ENCODE data around the gene VASP.

VASP gene

DNA sequence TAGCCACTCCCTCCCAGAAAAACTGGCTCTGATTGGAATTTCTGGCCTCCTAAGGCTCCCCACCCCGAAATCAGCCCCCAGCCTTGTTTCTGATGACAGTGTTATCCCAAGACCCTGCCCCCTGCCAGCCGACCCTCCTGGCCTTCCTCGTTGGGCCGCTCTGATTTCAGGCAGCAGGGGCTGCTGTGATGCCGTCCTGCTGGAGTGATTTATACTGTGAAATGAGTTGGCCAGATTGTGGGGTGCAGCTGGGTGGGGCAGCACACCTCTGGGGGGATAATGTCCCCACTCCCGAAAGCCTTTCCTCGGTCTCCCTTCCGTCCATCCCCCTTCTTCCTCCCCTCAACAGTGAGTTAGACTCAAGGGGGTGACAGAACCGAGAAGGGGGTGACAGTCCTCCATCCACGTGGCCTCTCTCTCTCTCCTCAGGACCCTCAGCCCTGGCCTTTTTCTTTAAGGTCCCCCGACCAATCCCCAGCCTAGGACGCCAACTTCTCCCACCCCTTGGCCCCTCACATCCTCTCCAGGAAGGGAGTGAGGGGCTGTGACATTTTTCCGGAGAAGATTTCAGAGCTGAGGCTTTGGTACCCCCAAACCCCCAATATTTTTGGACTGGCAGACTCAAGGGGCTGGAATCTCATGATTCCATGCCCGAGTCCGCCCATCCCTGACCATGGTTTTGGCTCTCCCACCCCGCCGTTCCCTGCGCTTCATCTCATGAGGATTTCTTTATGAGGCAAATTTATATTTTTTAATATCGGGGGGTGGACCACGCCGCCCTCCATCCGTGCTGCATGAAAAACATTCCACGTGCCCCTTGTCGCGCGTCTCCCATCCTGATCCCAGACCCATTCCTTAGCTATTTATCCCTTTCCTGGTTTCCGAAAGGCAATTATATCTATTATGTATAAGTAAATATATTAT, 33.3 kb upstream of the VASP start:
- no peak for DNase-seq (ENCODE audit: low read depth in 3 of 3)

DNA sequence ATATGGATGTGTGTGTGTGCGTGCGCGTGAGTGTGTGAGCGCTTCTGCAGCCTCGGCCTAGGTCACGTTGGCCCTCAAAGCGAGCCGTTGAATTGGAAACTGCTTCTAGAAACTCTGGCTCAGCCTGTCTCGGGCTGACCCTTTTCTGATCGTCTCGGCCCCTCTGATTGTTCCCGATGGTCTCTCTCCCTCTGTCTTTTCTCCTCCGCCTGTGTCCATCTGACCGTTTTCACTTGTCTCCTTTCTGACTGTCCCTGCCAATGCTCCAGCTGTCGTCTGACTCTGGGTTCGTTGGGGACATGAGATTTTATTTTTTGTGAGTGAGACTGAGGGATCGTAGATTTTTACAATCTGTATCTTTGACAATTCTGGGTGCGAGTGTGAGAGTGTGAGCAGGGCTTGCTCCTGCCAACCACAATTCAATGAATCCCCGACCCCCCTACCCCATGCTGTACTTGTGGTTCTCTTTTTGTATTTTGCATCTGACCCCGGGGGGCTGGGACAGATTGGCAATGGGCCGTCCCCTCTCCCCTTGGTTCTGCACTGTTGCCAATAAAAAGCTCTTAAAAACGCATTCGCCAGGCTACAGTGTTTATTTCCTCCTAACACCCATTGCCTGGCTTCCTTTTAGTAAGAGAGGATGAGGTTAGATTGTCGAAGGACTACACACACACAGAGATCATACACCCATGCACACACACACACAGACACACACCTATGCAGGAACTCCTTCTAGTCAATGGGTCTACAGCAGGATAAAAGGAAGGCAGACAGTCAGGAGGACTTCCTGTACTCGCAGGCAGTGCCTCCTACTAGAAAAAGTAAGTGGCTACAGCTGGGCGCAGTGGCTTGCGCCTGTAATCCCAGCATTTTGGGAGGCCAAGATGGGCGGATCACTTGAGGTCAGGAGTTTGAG, 32.4 kb upstream of the VASP start:
- DNase-seq (ENCODE audit: low read depth in 3 of 3) = no peak

DNA sequence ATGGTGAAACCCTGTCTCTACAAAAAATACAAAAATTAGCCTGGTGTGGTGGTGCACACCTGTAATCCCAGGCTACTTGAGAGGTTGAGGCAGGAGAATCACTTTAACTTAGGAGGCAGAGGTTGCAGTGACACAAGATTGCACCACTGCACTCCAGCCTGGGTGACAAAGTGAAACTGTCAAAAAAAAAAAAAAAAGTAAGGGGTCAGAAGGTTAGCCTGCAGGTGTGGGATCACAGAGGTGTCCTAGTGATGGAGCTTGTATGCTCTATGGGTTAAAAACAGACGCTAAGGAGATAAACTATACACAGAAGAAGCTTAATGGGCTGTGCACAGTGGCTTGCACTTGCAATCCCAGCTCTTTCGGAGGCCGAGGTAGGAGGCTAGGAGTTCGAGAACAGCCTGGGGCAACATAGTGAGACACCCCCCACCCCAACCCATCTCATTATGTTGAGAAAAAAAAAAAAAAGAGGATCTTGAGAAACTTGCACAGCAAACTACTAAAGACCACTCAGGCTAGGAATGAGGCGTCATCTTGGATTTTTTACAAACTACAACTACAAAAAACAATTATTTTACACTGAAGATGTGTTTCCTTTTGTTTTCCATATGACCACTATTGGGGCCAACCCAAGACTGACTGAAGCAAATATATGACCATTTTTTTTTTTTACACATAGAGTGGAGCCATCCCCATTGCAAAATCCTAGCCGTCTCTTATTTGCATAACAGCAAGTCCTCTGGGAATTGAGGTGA, 31.6 kb upstream of the VASP start:
- DNase-seq (ENCODE audit: low read depth in 3 of 3) = no peak

DNA sequence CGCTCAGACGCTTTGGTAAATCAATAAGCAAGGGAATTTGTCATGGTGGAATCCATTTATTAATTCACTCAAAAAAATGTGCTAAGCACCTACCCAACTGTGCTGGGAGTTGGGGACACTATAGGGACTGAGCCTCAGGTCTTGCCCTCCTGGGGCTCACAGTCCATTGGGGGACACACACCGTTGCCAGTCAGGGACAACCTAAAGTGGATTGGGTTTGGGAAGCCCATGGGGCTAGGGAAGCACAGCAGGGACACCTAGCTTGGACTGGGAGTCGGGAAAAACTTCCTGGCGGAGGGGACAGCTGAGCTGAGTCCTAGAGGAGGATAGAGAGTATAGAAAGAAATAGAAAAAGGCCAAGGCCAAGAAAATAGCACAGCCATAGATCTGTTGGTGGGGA, 31.0 kb upstream of the VASP start:
- DNase-seq (ENCODE audit: low read depth in 3 of 3) = no peak

DNA sequence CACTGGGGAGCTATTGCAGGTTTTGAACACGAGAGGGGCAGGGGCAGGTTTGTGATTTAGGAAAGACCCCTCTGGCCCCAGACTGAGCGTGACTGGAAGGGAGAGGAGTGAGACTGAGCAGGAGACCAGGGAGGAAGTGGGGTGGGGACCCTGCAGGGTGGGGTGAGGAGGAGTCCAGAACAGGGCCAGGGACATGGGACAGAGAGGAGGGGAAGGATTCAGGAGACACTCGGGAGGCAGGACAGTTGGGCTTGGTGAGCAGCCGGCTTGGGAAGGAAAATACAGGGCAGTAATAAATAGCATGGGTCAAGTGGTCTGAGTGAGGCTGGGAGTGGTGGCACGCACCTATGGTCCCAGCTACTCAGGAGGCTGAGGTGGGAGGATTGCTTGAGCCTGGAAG, 30.1 kb upstream of the VASP start:
- no peak for DNase-seq (ENCODE audit: low read depth in 3 of 3)

DNA sequence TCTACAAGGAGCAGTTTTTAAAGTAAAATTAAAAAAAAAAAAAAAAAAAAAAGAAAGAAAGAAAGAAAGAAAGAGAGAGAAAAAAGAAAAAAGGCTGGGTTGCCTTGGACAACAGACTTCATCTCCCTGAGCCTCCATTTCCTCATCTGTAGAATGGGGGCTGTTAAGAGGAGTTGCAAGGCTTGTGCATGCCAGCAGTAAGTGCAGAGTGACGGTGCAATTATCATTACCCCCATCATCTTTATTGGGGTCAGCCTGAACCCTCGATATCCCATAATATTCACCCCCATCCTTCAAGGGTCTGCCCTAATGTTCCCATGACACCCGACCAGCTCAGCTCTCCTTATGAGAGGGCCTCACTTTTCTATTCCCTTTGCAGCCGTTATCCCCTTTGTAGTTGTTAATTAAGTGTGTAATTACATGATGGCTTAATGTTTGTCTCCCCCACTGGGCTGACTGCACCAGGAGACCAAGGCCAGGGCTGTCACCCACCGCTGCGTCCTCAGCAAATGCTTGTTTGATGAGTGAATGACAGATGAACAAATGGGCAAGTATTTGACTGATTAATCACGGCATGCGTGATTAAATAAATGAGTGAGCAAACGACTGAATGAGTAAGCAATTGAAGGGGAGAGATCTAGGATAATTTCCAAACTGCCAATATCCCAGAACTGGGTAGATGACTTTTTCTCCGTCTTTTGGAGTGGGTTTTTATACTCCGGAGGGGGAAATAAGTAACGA, 29.4 kb upstream of the VASP start:
- no peak for DNase-seq (ENCODE audit: low read depth in 3 of 3)

DNA sequence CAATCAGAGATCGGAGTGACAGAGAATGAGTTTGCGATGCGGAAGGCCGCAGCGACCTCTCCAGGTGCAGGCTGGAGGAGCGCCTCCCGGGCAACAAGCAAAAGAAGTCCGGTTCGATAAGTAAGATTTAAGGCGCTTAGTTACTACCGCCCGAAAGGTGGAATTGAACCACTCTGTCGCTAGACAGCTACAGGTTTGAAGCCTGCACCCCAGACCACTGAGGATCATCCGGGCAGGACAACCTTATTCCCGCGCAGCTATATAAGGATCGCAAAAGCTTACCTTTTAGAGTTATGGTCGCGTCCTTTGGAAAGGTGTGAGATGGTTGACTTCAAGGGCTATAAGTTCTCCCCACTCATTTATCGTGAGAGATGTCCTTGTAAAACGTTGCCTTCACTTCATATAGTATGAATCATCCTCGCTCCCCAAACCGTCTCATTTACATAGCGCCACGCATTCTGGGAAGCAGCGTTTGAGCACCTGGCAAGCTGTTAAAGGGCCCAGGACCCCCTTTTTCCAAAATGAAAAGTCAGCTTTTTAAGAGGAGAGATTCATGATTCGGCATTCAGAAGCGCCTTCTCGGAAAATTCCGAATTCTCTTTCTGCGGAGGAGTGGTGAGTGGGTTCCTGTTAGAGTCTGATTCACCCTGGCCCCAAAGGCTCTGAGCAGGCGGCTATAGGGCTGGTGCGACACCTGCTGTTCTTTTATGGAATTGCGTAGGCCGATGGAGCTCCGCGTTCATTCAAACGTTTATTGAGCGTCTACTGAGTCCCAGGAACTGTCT, 28.6 kb upstream of the VASP start:
- peak; percentile 79 to 92 (median 91) for DNase-seq (ENCODE audit: low read depth in 3 of 3)

DNA sequence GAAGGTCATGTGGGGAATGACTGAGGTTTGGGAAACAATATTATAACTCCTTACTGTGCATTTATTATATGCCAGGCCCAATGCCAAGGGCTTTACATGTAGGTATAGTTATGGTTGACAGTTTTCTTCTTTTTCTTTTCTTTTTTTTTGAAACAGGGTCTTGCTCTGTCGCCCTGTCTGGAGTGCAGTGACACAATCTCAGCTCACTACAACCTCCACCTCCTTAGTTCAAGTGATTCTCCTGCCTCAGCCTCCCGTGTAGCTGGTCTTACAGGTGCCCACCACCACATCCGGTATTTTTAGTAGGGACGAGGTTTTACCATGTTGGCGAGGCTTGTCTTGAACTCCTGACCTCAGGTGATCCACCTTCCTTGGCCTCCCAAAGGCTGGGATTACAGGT, 24.2 kb upstream of the VASP start:
- DNase-seq (ENCODE audit: low read depth in 3 of 3) = no peak

DNA sequence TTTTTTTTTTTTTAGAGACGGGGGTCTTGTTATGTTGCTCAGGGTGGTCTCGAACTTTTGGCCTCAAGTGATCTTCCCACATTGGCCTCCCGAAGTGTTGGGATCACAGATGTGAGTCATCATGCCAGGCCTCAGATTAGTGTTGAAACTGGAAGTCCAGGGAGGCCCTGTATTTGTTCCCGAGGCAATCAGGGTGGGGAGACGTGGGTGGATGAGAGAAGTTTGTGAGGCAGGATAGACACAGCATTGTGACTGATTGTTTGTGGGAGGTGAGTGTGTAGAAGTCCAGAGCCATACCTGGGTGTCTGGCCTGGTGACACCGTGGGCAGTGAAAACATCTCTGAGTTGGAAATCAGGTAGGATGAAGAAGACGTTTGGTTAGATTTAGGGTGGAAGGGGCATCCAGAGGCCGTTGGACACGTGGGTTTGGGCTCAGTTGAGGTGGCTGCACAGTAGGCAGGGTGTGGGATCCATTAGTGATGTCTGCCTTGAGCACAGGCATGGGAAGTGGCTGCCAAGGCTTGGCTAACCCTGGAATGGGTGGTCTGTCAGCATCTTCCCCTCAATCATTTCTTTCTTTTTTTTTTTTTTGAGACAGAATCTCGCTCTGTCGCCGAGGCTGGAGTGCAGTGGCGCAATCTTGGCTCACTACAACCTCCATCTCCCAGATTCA, 22.9 kb upstream of the VASP start:
- DNase-seq (ENCODE audit: low read depth in 3 of 3) = no peak

DNA sequence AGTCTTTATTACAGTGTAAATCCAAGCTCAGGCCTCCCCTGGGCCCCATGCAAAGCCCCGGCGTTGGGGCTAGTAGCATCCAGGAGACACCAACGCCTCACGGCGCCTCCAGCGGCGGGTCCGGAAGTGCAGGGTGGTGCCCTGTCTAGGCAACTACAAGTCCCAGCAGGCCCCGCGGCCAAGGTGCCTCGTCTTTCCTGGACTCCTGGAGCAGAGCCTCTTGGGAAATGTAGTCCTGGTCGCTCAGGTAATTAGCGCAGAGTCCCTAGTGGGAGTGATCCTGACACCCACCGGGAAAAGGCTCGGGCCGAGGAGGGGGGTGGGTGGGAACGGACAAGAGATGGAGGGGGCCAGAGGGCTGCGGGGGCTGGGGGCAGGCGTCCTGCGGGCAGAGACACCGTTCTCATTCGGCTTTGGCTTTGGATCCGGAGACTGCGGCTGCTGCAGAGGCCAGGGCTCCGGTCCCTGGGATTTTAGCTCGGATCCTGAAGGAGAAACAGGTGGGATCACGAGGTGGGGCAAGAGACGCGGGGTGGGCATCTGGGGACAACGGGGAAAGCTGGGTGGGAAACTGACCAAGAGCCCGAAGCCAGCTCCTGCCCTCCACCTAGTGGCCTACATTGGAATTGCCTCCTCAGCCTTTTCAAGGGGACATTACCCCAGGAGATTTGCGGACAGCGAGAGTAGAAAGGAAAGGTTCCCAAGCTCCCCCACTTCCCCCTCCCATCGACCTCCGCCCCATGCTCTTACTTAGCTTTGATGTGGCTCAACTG, 21.8 kb upstream of the VASP start:
- DNase-seq (ENCODE audit: low read depth in 3 of 3) = peak; percentile 94 to 98 (median 96)

DNA sequence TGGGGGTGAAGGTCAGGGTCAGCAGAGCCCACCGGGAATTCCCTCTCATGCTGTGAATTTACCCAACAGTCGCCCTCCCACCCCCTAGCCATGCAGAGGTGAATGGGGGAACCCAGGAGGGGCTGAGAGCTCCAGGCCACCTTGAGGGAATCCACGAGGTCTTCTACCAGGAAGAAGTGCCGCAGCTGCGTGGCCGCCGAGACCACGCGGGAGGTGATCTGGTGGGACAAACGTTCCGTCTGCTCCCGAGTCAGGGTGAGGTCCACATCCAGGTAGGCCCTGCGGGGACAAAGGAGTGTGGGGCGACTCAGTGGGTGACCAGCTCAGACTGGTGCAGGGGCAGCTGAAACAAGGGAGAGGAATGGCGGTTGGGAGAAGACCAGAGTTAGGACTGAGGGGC, 18.6 kb upstream of the VASP start:
- DNase-seq (ENCODE audit: low read depth in 3 of 3) = no peak

DNA sequence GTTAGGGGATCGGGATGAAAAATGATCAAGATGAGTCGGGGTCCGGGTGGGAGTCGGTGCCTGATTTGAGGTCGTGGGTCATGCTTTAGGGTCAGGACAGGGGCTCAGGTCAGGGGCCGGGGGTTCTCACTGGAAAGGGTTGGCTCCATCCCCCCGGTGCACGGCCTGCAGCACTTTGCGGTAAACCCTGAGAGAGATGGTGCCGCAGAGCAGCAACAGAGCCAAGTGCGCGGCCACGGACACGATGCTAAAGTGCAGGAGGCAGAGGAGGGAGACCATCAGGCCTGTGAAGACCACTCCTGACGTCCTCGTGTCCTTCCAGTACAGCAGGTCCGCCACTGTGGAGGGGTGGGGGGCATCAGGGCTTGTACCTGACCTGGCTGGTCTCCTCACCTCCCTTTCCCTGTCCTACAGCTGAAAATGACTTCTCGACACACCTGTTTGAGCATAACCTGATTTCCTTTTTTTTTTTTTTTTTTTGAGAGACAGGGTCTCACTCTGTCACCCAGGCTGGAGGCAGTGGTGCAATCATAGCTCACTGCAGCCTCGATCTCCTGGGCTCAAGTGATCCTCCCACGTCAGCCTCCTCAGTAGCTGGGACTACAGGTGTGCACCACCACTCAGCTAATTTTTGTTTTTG, 17.9 kb upstream of the VASP start:
- DNase-seq (ENCODE audit: low read depth in 3 of 3) = no peak

DNA sequence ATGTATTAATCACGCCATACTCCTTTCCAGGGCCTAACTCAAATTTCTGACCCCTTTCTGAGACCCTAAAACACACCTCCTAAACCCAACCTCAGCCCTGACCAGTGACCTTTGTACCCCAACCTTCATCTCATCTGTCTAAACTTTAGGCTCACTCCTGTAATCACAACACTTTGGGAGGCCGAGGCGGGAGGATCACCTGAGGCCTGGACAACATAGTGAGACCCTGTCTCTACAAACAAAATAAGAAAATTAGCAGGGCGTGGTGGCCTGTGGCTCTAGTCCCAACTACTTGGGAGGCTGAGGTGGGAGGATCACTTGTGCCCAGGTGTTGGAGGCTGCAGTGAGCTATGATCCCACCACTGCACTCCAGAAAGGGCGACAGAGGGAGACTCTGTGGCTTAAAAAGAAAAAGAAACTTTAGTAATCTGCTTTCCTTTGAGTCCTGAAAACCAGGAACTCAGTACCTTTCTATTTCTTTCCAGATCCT, 15.1 kb upstream of the VASP start:
- no peak for DNase-seq (ENCODE audit: low read depth in 3 of 3)

DNA sequence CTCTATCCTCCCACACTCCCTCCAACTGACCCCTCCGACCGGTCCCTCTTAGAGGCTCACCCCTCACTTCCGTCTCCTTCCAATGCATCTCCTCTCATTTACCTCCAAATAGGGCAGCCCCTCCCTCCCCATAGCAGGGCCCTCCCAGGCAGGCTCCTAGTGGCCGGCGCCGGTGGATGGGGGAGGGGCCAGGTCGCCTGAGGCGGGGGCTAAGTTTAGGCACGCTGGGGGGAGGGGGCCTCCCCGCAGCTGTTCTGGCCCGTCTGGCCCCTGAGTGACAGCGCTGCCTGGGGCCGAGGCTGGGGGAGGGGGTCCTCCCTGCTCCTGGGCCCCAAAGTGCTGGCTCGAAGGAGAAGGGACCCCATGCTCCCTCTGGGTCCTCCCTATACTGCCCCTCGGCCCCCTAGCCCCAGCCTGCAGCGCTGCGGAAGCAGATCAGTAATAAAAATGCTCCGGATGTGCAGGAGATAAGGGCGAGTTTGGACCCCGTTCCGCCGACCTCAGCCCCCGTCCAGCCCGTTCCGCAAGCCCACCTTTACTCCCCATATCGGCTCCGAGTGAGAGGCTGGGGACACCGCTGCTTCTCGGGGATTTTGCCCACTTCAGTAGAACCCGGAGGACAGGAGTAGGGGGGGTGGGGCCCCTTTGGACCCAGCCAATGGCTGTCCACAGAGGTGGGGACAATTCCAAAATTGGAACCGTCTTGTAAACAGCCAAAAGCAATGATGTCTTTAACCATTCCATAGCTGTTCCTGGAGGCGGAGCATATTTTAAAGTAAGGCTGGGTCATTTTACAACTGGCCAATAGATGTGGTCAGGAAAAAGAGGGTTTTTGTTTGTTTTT, 14.4 kb upstream of the VASP start:
- no peak for DNase-seq (ENCODE audit: low read depth in 3 of 3)

DNA sequence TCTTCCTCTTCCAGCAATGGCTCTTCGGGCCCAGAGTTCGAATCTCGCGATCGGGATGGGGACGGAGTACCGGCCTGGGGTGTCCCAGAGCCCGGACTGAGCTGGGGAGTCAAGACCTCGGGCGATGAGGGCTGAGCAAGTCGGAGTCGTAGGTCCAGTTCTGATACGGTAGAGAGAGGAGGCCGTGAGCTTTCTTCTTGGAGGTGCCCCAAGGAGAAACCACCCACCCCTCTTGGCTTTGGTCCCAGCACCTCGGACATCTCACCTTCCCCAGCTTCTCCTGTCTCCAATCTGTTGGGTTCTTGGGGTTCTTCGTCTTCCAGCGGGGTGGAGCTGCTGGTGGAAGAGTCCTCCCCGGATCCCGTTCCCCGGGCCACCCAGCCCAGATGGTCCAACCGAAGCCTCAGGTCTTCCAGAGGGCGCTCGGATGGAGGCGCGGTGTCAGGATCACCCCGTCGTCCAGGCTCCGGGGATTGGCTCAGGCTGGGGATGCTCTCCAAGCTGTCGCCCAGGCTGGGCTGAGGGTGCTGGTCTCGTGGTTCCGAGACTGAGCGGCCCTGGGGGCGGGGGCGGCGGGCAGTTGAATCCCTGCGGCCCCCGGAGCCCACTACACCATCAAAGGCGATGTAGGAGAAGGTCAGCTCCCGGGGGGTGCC, 12.9 kb upstream of the VASP start:
- no peak for DNase-seq (ENCODE audit: low read depth in 3 of 3)

DNA sequence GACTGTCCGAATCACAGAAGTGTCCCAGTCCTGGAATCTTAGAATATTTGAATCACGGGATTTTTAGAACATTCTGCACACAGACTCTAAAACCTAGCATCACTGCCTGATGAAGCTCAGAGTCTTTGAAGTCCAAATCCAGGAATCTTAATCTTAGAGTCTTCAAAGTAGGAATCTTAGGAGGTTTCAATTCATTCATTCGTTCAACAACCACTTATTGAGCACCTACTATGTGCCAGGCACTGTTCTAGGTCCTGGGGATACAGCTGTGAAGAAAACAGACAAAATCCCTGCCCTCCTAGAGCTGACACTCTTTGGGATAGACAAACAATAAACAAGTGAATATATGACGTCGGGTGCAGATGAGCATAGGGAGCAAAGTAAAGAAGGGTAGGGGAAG, 12.1 kb upstream of the VASP start:
- DNase-seq (ENCODE audit: low read depth in 3 of 3) = no peak

DNA sequence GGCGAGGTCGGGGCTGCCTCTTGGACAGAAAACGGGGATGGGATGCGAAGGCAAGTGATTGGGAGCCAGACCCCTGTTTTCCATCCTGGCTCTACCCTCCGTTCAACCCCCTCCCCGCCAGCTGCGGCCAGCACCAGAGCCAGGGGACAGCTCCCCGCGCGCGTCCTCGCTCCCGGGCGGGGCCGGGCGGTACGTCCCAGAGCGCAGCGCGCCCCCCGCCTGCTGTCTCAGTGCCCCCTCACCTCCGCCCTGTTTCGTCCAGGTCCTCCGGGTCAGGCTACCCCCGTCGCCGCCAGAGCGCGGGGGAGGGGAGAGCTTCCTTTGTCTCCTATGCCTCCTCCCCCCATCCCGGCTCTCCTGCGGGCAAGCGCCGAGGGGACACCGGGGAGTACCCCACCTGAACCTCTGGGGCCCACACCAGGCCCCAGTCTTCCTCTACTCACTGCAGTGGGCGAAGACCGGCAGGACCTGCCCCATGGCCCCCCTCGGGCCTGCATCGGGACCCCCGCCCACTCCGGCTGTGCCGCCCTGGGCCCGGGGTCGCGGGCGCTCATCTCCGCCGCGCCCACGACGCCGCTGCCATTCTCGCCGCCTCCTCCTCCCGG, 10.8 kb upstream of the VASP start:
- DNase-seq (ENCODE audit: low read depth in 3 of 3) = no peak
